ENCODE results near the gene TRIM47. TPM values are rescaled to one million over a fixed set of nuclear protein-coding genes. Genes with fewer than 3 reads are reported as not detected.

The TRIM47 gene
- total and polyA plus RNA-seq, 2 experiments from 2014 or later = 1.2 to 1.4 TPM

DNA sequence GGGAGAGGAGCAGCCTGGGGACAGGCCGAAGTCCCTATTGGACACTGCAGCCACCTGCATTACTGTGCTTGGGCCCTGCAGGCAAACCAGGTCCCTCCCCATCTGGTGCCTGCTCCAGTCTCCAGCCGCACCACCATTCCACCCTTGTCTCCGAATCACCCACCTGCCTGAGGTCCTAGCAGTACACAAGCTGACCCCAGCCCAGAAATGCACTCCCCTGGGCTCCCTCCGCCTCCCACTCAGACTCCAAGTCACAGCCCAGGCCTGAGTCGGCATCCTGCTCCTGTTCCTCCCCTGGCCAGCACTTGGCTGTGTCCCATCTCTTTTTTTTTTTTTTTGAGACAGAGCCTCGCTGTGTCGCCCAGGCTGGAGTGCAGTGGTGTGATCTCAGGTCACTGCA is 40.5 kb downstream of the TRIM47 start:
- TF ChIP-seq EZH2phosphoT487 (IDR thresholded peaks at IDR 0.05; ENCODE audit: insufficient read depth, low read depth) (no peak), EZH2 (IDR thresholded peaks at IDR 0.05; ENCODE audit: insufficient read depth, poor library complexity, severe bottlenecking) (no peak)
- Histone ChIP-seq H3K27ac (no peak overlapping the region), H3F3A (ENCODE audit: insufficient read depth) (no peaks in the 10 kb centered on the region), H3K36me3 (ENCODE audit: low read depth) (no peaks in the 10 kb centered on the region), H4K20me1 (ENCODE audit: insufficient read depth) (no peaks in the 10 kb centered on the region), H3K9me2 (ENCODE audit: insufficient read depth) (no peaks in the 10 kb centered on the region), H3K79me2 (ENCODE audit: insufficient read depth) (no peaks in the 10 kb centered on the region), H3K9ac (no peak overlapping the region), H3K27me3 (replicated peaks; ENCODE audit: insufficient read depth) (no peaks in the 10 kb centered on the region), H3K4me3 (no peak overlapping the region), H3K4me2 (ENCODE audit: unreplicated experiment) (no peak overlapping the region), H3K4me1 (ENCODE audit: insufficient read depth) (no peaks in the 10 kb centered on the region), H3K9me3 (ENCODE audit: low read depth) (no peaks in the 10 kb centered on the region), H2AFZ (no peak overlapping the region)
- in situ Hi-C loops (cut with MboI) = no loop called here
- DNase-seq = no peak
- WGBS, 2 experiments (ENCODE audit: low coverage in 1 of 2, low lambda C conversion rate in 2 of 2, missing lambda C conversion rate in 2 of 2) = 79 to 80% methylated on average over 6 to 7 of the region's 7 CpGs

DNA sequence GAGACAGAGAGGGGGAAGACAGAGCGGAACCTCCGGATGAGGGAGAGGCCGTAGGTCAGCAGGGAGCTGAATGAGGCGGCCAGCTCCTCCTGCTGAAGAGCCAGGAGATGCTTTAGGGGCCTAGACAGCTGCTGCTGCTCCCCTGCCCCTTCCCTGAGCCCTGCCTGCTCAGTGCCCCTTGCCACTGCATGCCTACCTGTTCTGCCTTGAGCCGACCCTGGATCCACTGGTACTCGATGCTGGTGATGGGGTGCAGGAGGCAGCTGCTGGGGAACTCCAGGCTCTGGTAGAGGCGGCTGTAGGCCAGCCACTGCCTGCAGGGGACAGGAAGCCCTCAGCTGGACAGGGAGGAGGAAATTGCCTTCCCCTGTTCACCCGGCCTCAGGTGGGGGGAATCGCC is 41.8 kb downstream of the TRIM47 start:
- Histone ChIP-seq H3K36me3 (ENCODE audit: low read depth) (no peaks in the 10 kb centered on the region), H3K4me3 (no peak overlapping the region), H3K9ac (no peak overlapping the region), H4K20me1 (ENCODE audit: insufficient read depth) (no peaks in the 10 kb centered on the region), H3K9me3 (ENCODE audit: low read depth) (no peaks in the 10 kb centered on the region), H3K4me1 (ENCODE audit: insufficient read depth) (peaks cover 8% of the 10 kb centered on the region), H3K27ac (no peak overlapping the region), H3F3A (ENCODE audit: insufficient read depth) (no peaks in the 10 kb centered on the region), H2AFZ (no peak overlapping the region), H3K27me3 (replicated peaks; ENCODE audit: insufficient read depth) (no peaks in the 10 kb centered on the region), H3K4me2 (ENCODE audit: unreplicated experiment) (no peak overlapping the region), H3K9me2 (ENCODE audit: insufficient read depth) (no peaks in the 10 kb centered on the region), H3K79me2 (ENCODE audit: insufficient read depth) (no peaks in the 10 kb centered on the region)
- in situ Hi-C loops (cut with MboI) = no loop called here
- no peak for DNase-seq
- no peak for TF ChIP-seq EZH2phosphoT487 (IDR thresholded peaks at IDR 0.05; ENCODE audit: insufficient read depth, low read depth)
- TF ChIP-seq EZH2 (IDR thresholded peaks at IDR 0.05; ENCODE audit: insufficient read depth, poor library complexity, severe bottlenecking) = no peak
- WGBS, 2 experiments (ENCODE audit: low coverage in 1 of 2, low lambda C conversion rate in 2 of 2, missing lambda C conversion rate in 2 of 2) = 90 to 94% methylated on average over 9 of the region's 9 CpGs

DNA sequence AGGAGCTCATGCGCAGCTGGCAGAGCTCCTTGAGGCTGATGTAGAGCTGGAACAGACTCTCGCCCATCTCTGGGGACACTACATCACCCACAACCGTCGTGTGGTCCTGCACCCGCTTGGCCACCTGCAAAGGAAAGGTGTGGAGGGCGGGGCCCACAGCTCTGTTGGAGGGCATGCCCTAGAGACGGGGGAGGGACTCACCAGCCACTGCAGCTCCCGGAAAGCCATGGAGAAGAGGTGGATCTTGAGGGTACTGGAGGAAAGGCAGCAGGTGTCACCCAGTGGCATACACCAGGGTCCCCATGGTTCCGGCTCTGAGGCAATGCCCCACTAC is 42.8 kb downstream of the TRIM47 start:
- TF ChIP-seq EZH2 (IDR thresholded peaks at IDR 0.05; ENCODE audit: insufficient read depth, poor library complexity, severe bottlenecking) = no peak
- no peak for TF ChIP-seq EZH2phosphoT487 (IDR thresholded peaks at IDR 0.05; ENCODE audit: insufficient read depth, low read depth)
- H3K36me3 ChIP-seq (ENCODE audit: low read depth) = no peaks in the 10 kb centered on the region
- H3K9me3 ChIP-seq (ENCODE audit: low read depth) = no peaks in the 10 kb centered on the region
- no peaks in the 10 kb centered on the region for H3K79me2 ChIP-seq (ENCODE audit: insufficient read depth)
- H3K27ac ChIP-seq = no peak overlapping the region
- no peak overlapping the region for H3K4me2 ChIP-seq (ENCODE audit: unreplicated experiment)
- no peaks in the 10 kb centered on the region for H4K20me1 ChIP-seq (ENCODE audit: insufficient read depth)
- in situ Hi-C loops (cut with MboI) = no loop called here
- H3K27me3 ChIP-seq (replicated peaks; ENCODE audit: insufficient read depth) = no peaks in the 10 kb centered on the region
- DNase-seq = no peak
- peaks cover 9% of the 10 kb centered on the region for H3K4me1 ChIP-seq (ENCODE audit: insufficient read depth)
- H3F3A ChIP-seq (ENCODE audit: insufficient read depth) = no peaks in the 10 kb centered on the region
- no peak overlapping the region for H3K9ac ChIP-seq
- no peaks in the 10 kb centered on the region for H3K9me2 ChIP-seq (ENCODE audit: insufficient read depth)
- no peak overlapping the region for H3K4me3 ChIP-seq
- H2AFZ ChIP-seq = no peak overlapping the region
- 48% methylated on average over 7 to 9 of the region's 9 CpGs for WGBS, 2 experiments (ENCODE audit: low coverage in 1 of 2, low lambda C conversion rate in 2 of 2, missing lambda C conversion rate in 2 of 2)

DNA sequence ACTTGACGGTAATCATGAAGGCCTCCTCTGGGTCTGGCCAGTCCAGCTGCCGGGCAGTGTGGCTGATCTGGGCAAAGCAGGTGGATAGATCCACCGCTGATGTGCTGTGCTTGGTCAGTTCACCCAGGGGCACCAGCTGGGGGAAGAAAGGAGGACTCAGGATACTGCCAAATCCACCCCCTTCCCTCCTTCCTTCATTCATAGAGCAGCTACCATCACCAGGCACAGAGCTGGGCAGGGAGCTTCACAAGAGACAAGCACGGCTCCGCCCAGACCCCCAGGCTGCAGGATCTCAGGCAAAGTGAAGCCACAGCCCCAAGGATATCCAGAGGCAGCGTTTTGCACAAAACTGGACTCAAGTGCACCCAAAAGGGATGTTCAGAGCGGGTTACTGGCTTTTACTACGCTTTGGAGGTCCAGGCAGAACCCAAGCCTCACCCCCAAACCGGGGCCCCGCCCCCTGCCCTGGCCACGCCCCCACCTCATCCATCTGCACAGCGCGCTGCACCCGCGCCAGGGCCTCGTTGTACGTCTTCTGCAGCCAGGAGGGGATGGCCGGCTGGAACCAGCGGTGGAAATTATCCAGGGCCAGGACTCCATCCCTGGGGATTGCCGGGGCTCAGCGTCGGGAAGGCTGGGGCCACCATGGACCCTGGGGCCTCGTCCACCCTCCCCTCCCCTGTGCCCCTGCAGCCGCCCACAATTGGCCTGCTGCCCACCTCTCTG is 43.3 kb downstream of the TRIM47 start:
- in situ Hi-C loops (cut with MboI) = no loop called here
- Histone ChIP-seq H3K9ac (no peak overlapping the region), H3K4me2 (ENCODE audit: unreplicated experiment) (no peak overlapping the region), H3K79me2 (ENCODE audit: insufficient read depth) (no peaks in the 10 kb centered on the region), H3K9me2 (ENCODE audit: insufficient read depth) (no peaks in the 10 kb centered on the region), H3K27me3 (replicated peaks; ENCODE audit: insufficient read depth) (no peaks in the 10 kb centered on the region), H3K36me3 (ENCODE audit: low read depth) (no peaks in the 10 kb centered on the region), H3K27ac (no peak overlapping the region), H3F3A (ENCODE audit: insufficient read depth) (no peaks in the 10 kb centered on the region), H3K4me3 (no peak overlapping the region), H2AFZ (no peak overlapping the region), H4K20me1 (ENCODE audit: insufficient read depth) (no peaks in the 10 kb centered on the region), H3K9me3 (ENCODE audit: low read depth) (no peaks in the 10 kb centered on the region), H3K4me1 (ENCODE audit: insufficient read depth) (peaks cover 9% of the 10 kb centered on the region)
- WGBS, 2 experiments (ENCODE audit: low coverage in 1 of 2, low lambda C conversion rate in 2 of 2, missing lambda C conversion rate in 2 of 2) = 27 to 32% methylated on average over 22 to 23 of the region's 24 CpGs
- TF ChIP-seq EZH2 (IDR thresholded peaks at IDR 0.05; ENCODE audit: insufficient read depth, poor library complexity, severe bottlenecking) (no peak), EZH2phosphoT487 (IDR thresholded peaks at IDR 0.05; ENCODE audit: insufficient read depth, low read depth) (no peak)
- peak; percentile 50 for DNase-seq
